Epithelial cell of esophagus (primary cell): Measurements from ENCODE around the gene ZNF223.
A peak's percentile ranks its signal among the peaks of the same experiment; 100 is the strongest.

ENCODE experiments used
- DNase-seq: peaks from one replicate; pipeline ENCODE4 v3.0.0; 2010; ENCODE audit warnings: low read depth
- H3K4me3 ChIP-seq: 2 replicates; pipeline ENCODE4 v1.5.1; 2011; ENCODE audit warnings: mild to moderate bottlenecking, low read length, control low read depth
- TF ChIP-seq, protein P1 (sequence below): IDR thresholded peaks from 2 replicates; pipeline ENCODE4 v1.5.1; 2011; ENCODE audit warnings: low read depth, mild to moderate bottlenecking, low read length, control low read depth, inconsistent platforms; ENCODE audit not compliant: insufficient read depth; ENCODE audit errors: missing control alignments

Gene ZNF223

DNA sequence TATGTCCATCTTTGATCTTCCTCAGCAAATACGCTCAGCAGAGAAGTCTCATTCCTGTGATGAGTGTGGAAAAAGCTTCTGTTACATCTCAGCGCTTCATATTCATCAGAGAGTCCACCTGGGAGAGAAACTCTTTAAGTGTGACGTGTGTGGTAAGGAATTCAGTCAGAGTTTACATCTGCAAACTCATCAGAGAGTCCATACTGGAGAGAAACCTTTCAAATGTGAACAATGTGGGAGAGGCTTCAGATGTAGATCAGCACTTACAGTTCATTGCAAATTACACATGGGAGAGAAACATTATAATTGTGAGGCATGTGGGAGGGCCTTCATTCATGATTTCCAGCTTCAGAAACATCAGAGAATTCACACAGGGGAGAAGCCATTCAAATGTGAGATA, 14.5 kb downstream of the ZNF223 start:
- TF ChIP-seq, protein P1, sequence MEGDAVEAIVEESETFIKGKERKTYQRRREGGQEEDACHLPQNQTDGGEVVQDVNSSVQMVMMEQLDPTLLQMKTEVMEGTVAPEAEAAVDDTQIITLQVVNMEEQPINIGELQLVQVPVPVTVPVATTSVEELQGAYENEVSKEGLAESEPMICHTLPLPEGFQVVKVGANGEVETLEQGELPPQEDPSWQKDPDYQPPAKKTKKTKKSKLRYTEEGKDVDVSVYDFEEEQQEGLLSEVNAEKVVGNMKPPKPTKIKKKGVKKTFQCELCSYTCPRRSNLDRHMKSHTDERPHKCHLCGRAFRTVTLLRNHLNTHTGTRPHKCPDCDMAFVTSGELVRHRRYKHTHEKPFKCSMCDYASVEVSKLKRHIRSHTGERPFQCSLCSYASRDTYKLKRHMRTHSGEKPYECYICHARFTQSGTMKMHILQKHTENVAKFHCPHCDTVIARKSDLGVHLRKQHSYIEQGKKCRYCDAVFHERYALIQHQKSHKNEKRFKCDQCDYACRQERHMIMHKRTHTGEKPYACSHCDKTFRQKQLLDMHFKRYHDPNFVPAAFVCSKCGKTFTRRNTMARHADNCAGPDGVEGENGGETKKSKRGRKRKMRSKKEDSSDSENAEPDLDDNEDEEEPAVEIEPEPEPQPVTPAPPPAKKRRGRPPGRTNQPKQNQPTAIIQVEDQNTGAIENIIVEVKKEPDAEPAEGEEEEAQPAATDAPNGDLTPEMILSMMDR = no peak
- DNase-seq = no peak
- no peak overlapping the region for H3K4me3 ChIP-seq

DNA sequence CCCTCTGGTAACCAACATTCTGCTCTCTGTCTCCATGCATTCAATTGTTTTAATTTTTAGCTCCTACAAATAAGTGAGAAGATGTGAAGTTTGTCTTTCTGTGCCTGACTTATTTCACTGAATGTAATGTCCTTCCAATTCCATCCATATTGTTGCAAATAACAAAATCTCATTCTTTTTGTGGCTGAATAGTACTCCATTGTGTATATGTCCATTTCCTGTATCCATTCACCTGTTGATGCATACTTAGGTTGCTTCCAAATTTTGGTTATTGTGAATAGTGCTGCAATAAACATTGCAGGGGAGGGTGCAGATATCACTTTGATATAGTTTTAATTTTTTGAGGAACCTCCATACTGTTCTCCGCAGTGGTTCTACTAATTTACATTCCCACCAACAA, 17.6 kb downstream of the ZNF223 start:
- TF ChIP-seq, protein P1 = no peak
- no peak for DNase-seq
- H3K4me3 ChIP-seq = no peak overlapping the region

DNA sequence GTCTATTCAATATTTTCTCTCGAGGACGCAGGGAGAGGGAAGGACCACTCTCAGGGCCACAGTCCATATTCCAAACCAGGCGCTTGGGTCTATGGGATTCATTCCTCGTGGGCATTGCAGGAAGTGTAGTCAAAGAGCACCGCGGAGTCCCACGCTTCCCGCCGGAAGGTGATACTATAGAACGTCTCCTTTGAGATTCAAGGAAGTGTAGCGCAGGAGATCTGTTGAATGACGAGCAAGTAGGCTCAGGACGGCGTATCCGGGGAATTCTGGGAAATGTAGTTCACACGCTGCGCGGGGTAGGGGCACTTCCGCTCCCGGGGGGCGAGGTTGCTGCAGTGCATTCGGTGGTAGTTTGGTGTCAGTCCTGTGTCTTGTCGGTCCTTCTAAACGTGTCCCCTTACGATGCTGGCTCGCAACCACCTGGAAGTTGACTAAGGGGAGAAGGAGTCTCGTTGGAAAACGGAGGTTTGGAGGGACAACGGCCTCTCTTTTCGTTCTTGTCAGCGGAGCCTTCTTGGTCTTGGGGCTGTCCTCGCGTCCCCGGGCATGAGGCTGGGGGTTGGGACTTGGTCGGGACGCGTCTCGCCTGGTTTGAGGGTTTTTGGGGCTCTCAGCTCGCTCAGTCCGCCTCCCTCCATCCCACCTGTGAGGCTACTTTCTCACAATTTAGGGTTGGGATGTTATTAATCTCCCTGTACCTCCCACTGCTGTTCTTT, 20.1 kb downstream of the ZNF223 start, which contains the start of gene ZNF284:
ZNF284 (plus strand) TSS at position 336 of the 719 bp plus-strand sequence. CDS start 4,231 bp downstream, outside the sequence.
- H3K4me3 ChIP-seq = peak within 1 kb of the TSS; percentile 94
- DNase-seq = peak; percentile 89
- TF ChIP-seq, protein P1 = no peak

DNA sequence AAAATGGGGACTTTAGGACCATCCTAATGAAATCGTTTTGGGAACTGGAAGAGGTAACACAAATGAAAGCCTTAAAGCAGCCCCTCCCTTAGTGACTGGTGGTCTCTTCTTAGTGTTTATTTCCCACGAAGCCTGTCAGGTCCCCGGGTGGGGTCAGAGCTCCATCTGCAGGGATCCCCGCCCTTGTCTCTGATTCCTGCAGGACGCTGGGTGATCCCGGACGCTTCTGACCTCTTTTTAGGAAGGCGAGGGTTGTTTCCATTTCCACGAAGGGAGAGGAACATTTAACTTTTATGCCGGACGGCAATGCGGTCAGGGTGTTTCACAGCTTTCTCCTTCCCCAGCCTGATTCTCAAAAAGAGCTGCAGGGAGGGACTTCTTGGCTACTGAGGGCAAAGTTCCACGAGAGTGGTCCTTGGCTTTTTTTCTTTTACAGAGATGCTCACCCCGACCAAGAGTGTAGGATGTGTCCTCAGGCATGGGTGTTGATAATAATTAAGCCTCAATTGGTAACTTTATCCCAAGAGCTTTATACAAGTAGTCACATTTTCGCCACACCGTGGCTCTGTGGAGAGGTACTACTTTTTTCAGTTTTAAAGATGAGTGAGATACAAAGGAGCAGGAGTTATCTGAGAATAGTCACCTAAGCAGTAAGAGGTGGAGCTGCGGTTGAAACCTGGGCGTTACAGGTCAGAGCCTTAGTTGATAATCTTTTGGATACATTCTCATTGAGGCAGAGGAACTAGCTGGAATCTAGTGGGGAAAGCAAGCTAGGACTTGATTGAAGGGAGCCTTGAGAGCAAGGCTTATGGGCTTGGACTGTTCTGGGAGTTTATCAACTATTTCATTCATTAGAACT, 20.9 kb downstream of the ZNF223 start:
- TF ChIP-seq, protein P1 = peak; percentile 8
- peak; percentile 8 for DNase-seq
- H3K4me3 ChIP-seq = peak overlapping the region; percentile 94

DNA sequence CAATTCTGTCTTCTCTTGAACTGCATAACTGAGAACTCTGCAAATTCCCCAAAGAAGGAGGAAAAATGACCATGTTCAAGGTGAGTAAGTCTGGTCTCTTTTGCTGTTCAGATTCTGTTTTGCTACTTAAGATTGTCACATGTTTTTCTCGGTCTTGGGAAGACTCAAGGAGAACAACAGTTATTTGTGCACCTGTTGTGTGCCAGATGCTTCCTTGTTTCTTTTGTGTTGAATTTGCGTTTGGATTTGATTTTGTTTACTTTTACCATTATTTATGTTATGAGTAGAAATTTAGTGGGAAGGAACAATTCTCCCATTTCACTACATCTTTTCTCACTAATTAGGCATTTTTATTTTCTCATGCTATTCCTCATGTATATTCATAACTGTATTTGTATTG, 24.5 kb downstream of the ZNF223 start:
- no peak overlapping the region for H3K4me3 ChIP-seq
- DNase-seq = no peak
- TF ChIP-seq, protein P1 = no peak

DNA sequence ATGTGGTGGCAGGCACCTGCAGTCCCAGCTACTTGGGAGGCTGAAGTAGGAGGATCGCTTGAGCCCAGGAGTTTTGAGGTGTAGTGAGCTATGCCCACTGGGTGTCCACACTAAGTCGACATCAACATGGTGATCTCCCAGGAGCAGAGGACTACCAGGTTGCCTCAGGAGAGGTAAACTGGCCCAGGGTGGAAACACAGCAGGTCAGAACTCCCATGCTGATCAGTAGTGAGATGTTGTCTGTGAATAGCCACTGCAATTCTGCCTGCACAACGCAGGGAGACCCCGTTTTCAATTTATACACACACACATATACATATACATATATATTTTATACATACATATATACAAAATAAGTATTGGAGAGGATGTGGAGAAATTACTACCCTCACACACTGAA, 40.3 kb downstream of the ZNF223 start:
- no peak for DNase-seq
- no peak overlapping the region for H3K4me3 ChIP-seq
- TF ChIP-seq, protein P1 = no peak
